Medulla oblongata (tissue), 1 donor: ENCODE data around the gene KCNQ5.
A peak's percentile ranks its signal among the peaks of the same experiment; 100 is the strongest.
"Not testable (repeated sequence)": the region's sequence is repeated elsewhere in the genome, so short reads cannot be mapped to it uniquely, and the experiment has no call there.

Source experiments
- DNase-seq: peaks from one replicate; pipeline ENCODE4 v3.0.0-alpha.2; 2015; ENCODE audit errors: extremely low spot score

KCNQ5 gene

GRCh38 chr6:72621291-72622093 lies at the start of gene KCNQ5:
Gene KCNQ5 (plus strand): TSS chr6:72622064.
- no peak for DNase-seq

- no peak for DNase-seq
Observed at GRCh38 chr6:72579865-72580264, 42.0 kb upstream of the KCNQ5 start.

GRCh38 chr6:72580281-72580940 lies 41.5 kb upstream of the KCNQ5 start:
- peak; percentile 66 for DNase-seq

GRCh38 chr6:72580950-72581349 lies 40.9 kb upstream of the KCNQ5 start:
- not testable (repeated sequence) for DNase-seq

- no peak for DNase-seq
Observed at GRCh38 chr6:72588155-72588554, 33.7 kb upstream of the KCNQ5 start.

GRCh38 chr6:72589096-72589495 lies 32.8 kb upstream of the KCNQ5 start:
- no peak for DNase-seq

- no peak for DNase-seq
Observed at GRCh38 chr6:72595812-72596211, 26.1 kb upstream of the KCNQ5 start.

- DNase-seq, result peak; percentile 50
Observed at GRCh38 chr6:72616406-72617015, 5.4 kb upstream of the KCNQ5 start.

- no peak for DNase-seq
Observed at GRCh38 chr6:72617721-72618120, 4.1 kb upstream of the KCNQ5 start.

- peak; percentile 77 for DNase-seq
Observed at GRCh38 chr6:72619883-72620696, 1.8 kb upstream of the KCNQ5 start.

GRCh38 chr6:72620871-72621290 lies 983 bp upstream of the KCNQ5 start:
- no peak for DNase-seq

- peak; percentile 31 for DNase-seq
Observed at GRCh38 chr6:72622094-72622940, 453 bp downstream of the KCNQ5 start.

- no peak for DNase-seq
Observed at GRCh38 chr6:72623808-72624207, 1.9 kb downstream of the KCNQ5 start.

GRCh38 chr6:72624557-72625160 lies 2.8 kb downstream of the KCNQ5 start:
- peak; percentile 20 for DNase-seq

- no peak for DNase-seq
Observed at GRCh38 chr6:72626126-72626525, 4.3 kb downstream of the KCNQ5 start.

GRCh38 chr6:72627539-72627938 lies 5.7 kb downstream of the KCNQ5 start:
- DNase-seq, result no peak

- no peak for DNase-seq
Observed at GRCh38 chr6:72631480-72631879, 9.6 kb downstream of the KCNQ5 start.

- no peak for DNase-seq
Observed at GRCh38 chr6:72635636-72636035, 13.8 kb downstream of the KCNQ5 start.

GRCh38 chr6:72636215-72636614 lies 14.4 kb downstream of the KCNQ5 start:
- DNase-seq, result no peak

- DNase-seq, result no peak
Observed at GRCh38 chr6:72636786-72637185, 14.9 kb downstream of the KCNQ5 start.
